H9 (cell line): Measurements from ENCODE around the gene ARHGAP22. TPM values are rescaled to one million over a fixed set of nuclear protein-coding genes. Genes with fewer than 3 reads are reported as not detected.

Experiments
- DNase-seq: peaks from one replicate; pipeline ENCODE4 v3.0.0-alpha.2; 2017
- H2AFZ ChIP-seq: one replicate; pipeline ENCODE4 v1.6.1; 2013; ENCODE audit warnings: mild to moderate bottlenecking, low read length, control low read depth, moderate library complexity
- H2AK5ac ChIP-seq: 2 replicates; pipeline ENCODE4 v1.6.1; 2013; ENCODE audit warnings: low read length, control low read depth, mixed read lengths; ENCODE audit not compliant: insufficient read length
- H2BK120ac ChIP-seq: one replicate; pipeline ENCODE4 v1.6.1; 2013; ENCODE audit warnings: low read depth, mild to moderate bottlenecking, low read length, control low read depth, inconsistent platforms; ENCODE audit not compliant: poor library complexity, severe bottlenecking
- H2BK12ac ChIP-seq: 2 replicates; pipeline ENCODE4 v1.6.1; 2013; ENCODE audit warnings: low read length, control low read depth, mixed read lengths, low read depth; ENCODE audit not compliant: insufficient read length
- H2BK15ac ChIP-seq: 2 replicates; pipeline ENCODE4 v1.6.1; 2013; ENCODE audit warnings: low read depth, low read length, control low read depth
- H2BK20ac ChIP-seq: one replicate; pipeline ENCODE4 v1.6.1; 2013; ENCODE audit warnings: low read depth, mild to moderate bottlenecking, low read length, control low read depth, inconsistent platforms; ENCODE audit not compliant: poor library complexity, severe bottlenecking
- H2BK5ac ChIP-seq: 2 replicates; pipeline ENCODE4 v1.6.1; 2013; ENCODE audit warnings: low read length, control low read depth, mixed read lengths; ENCODE audit not compliant: insufficient read length
- H3K14ac ChIP-seq: 2 replicates; pipeline ENCODE4 v1.6.1; 2013; ENCODE audit warnings: low read length, control low read depth; ENCODE audit not compliant: insufficient read depth
- H3K18ac ChIP-seq: 2 replicates; pipeline ENCODE4 v1.6.1; 2013; ENCODE audit warnings: low read depth, mild to moderate bottlenecking, mixed read lengths, low read length, control low read depth; ENCODE audit not compliant: insufficient read length
- H3K23ac ChIP-seq: 2 replicates; pipeline ENCODE4 v1.6.1; 2013; ENCODE audit warnings: low read length, control low read depth, mixed read lengths, low read depth; ENCODE audit not compliant: insufficient read length
- H3K23me2 ChIP-seq: 2 replicates; pipeline ENCODE4 v1.6.1; 2013; ENCODE audit warnings: low read depth, mild to moderate bottlenecking, mixed read lengths, low read length, control low read depth; ENCODE audit not compliant: insufficient read length, poor library complexity, severe bottlenecking
- H3K27ac ChIP-seq: 2 replicates; pipeline ENCODE4 v1.5.1; 2013; ENCODE audit warnings: low read length, control low read depth, mixed read lengths, low read depth; ENCODE audit not compliant: insufficient read length
- H3K27me3 ChIP-seq: 2 replicates; pipeline ENCODE4 v1.6.1; 2013; ENCODE audit warnings: low read length, control low read depth, inconsistent platforms; ENCODE audit not compliant: insufficient read depth
- H3K4ac ChIP-seq: 2 replicates; pipeline ENCODE4 v1.6.1; 2013; ENCODE audit warnings: low read depth, mild to moderate bottlenecking, control low read depth, inconsistent platforms, low read length, moderate library complexity
- H3K4me1 ChIP-seq: 2 replicates; pipeline ENCODE4 v1.6.1; 2013; ENCODE audit warnings: low read length, control low read depth, inconsistent platforms; ENCODE audit not compliant: insufficient read depth
- H3K4me2 ChIP-seq: 2 replicates; pipeline ENCODE4 v1.6.1; 2013; ENCODE audit warnings: low read length, control low read depth, mixed read lengths; ENCODE audit not compliant: insufficient read length, insufficient read depth
- H3K56ac ChIP-seq: 2 replicates; pipeline ENCODE4 v1.6.1; 2013; ENCODE audit warnings: low read depth, mild to moderate bottlenecking, mixed read lengths, low read length, control low read depth; ENCODE audit not compliant: insufficient read length
- H3K79me1 ChIP-seq: 2 replicates; pipeline ENCODE4 v1.6.1; 2013; ENCODE audit warnings: low read depth, mild to moderate bottlenecking, moderate library complexity, low read length, control low read depth, inconsistent platforms; ENCODE audit not compliant: insufficient read depth, poor library complexity, severe bottlenecking
- H3K79me2 ChIP-seq: 2 replicates; pipeline ENCODE4 v1.6.1; 2013; ENCODE audit warnings: low read length, control low read depth, inconsistent platforms; ENCODE audit not compliant: insufficient read depth
- H3K9ac ChIP-seq: 2 replicates; pipeline ENCODE4 v1.6.1; 2013; ENCODE audit warnings: low read length, control low read depth, mixed read lengths; ENCODE audit not compliant: insufficient read length; ENCODE audit errors: extremely low read depth
- H3K9me3 ChIP-seq: one replicate; pipeline ENCODE4 v1.6.1; 2013; ENCODE audit warnings: low read depth, low read length, inconsistent platforms; ENCODE audit not compliant: control insufficient read depth
- H3T11ph ChIP-seq: one replicate; pipeline ENCODE4 v1.6.1; 2013; ENCODE audit warnings: mild to moderate bottlenecking, low read length, control low read depth, inconsistent platforms
- H4K20me1 ChIP-seq: one replicate; pipeline ENCODE4 v1.6.1; 2013; ENCODE audit not compliant: control insufficient read depth, insufficient read length, insufficient read depth
- H4K5ac ChIP-seq: 2 replicates; pipeline ENCODE4 v1.6.1; 2013; ENCODE audit warnings: low read depth, mild to moderate bottlenecking, mixed read lengths, low read length, control low read depth; ENCODE audit not compliant: insufficient read length
- H4K8ac ChIP-seq: replicated peaks from 2 replicates; pipeline ENCODE4 v1.6.1; 2013; ENCODE audit warnings: low read length, control low read depth, mixed read lengths, low read depth; ENCODE audit not compliant: insufficient read length
- H4K91ac ChIP-seq: 2 replicates; pipeline ENCODE4 v1.6.1; 2013; ENCODE audit warnings: low read depth, mild to moderate bottlenecking, moderate library complexity, mixed read lengths, low read length, control low read depth; ENCODE audit not compliant: insufficient read length
- H3K27ac Mint-ChIP-seq, 3 experiments: 2 replicates in 2 of 3; 3 replicates in 1 of 3; pipeline ENCODE4 v1.8.0; 2020 to 2021; ENCODE audit warnings: mixed read lengths in 3 of 3, mild to moderate bottlenecking in 1 of 3, moderate library complexity in 1 of 3
- H3K27me3 Mint-ChIP-seq: 2 replicates; pipeline ENCODE4 v1.8.0; 2021; ENCODE audit warnings: low read depth, mild to moderate bottlenecking, moderate library complexity, mixed read lengths
- H3K36me3 Mint-ChIP-seq, 3 experiments: 2 replicates in 2 of 3; 3 replicates in 1 of 3; pipeline ENCODE4 v1.8.0; 2020 to 2021; ENCODE audit warnings: low read depth in 3 of 3, mixed read lengths in 3 of 3; ENCODE audit not compliant: insufficient read depth in 1 of 3
- H3K4me1 Mint-ChIP-seq, 2 experiments: 2 replicates each; pipeline ENCODE4 v1.8.0; 2020; ENCODE audit warnings: mixed read lengths in 2 of 2
- H3K4me3 Mint-ChIP-seq, 2 experiments: 2 replicates in 1 of 2; 3 replicates in 1 of 2; pipeline ENCODE4 v1.8.0; 2020 to 2021; ENCODE audit warnings: mild to moderate bottlenecking in 2 of 2, mixed read lengths in 2 of 2, moderate library complexity in 1 of 2
- H3K9me3 Mint-ChIP-seq, 2 experiments: 2 replicates in 1 of 2; 3 replicates in 1 of 2; pipeline ENCODE4 v1.8.0; 2020; ENCODE audit warnings: mild to moderate bottlenecking in 2 of 2, mixed read lengths in 2 of 2, moderate library complexity in 1 of 2
- WGBS: extraction: QIAGEN DNeasy Blood & Tissue Kit; methylation state at CpG from one replicate; pipeline ENCODE4 v1.1.7; 2013; ENCODE audit warnings: missing lambda C conversion rate, low lambda C conversion rate, mixed read lengths; ENCODE audit not compliant: insufficient read length; ENCODE audit errors: extremely low coverage; 5-methylcytosine and 5-hydroxymethylcytosine counted together
- total RNA-seq: library from RNA; stranded (reverse); gene quantifications from 2 replicates; pipeline ENCODE4 v1.2.1, GENCODE V29; 2021
- TF ChIP-seq, protein P1 (sequence below): fragments of 200-600 bp; sonication (generic); conservative IDR thresholded peaks from 3 replicates; pipeline ENCODE4 v1.8.0; 2021; ENCODE audit warnings: antibody characterized with exemption, mild to moderate bottlenecking

ARHGAP22 gene
- total RNA-seq, 1 experiment from 2014 or later: 7.4 TPM

DNA sequence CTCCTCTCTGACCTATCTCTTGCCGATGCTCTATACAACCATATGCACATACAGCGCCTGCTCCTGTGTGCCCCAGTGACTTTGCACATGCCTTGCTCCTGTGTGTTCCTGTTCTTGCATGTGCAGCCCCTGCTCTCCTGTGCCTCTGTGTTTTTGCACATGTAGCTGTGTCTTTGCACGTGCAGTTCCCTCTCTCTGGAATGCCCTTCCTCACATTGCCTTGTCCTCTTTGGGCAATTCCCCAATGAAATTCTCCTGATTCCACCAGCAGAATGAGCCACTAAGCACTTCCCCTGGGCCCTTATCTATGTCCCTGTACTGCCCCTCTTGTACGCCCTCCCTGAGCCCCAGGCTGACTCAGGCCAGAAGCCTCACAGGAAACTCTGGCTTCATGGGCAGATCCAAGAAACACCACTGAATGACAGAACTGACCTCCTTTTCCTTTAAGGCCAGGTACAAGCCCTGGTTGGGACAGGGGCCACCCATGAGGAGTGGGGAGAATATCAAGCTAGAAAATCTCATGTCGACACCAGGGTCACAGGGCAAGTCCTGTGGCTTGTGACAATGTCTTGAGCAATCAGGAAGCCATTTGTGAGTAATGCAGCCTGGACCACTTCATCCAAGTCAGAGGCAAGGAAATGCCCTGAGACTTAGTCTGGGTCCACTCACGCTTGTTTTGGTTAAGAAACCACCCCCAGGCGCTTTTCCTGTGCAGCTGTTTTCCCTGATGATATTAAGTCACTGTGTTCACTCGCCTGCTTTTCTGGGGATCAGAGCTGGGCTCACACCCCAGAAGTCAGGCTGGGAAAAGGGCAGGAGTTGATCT lies 1.9 kb upstream of the ARHGAP22 start:
- no peaks in the 10 kb centered on the region for H3K36me3 Mint-ChIP-seq
- peaks cover 51% of the 10 kb centered on the region for H3K27me3 Mint-ChIP-seq
- Histone ChIP-seq H4K8ac (no peak overlapping the region), H3K18ac (no peak overlapping the region), H3T11ph (no peak overlapping the region), H3K56ac (no peak overlapping the region), H3K27ac (no peak overlapping the region), H3K9ac (no peak overlapping the region), H2BK12ac (no peak overlapping the region), H2AK5ac (no peak overlapping the region), H4K20me1 (no peaks in the 10 kb centered on the region), H2BK20ac (no peak overlapping the region), H2BK15ac (no peak overlapping the region), H4K5ac (no peak overlapping the region), H3K14ac (no peak overlapping the region), H3K79me1 (no peaks in the 10 kb centered on the region), H3K4me2 (no peak overlapping the region), H3K4ac (no peak overlapping the region), H3K27me3 (peaks cover 3% of the 10 kb centered on the region; the same call in 1 of the 2 replicates), H3K23ac (no peak overlapping the region), H2AFZ (no peak overlapping the region), H3K4me1 (0 out of 2 replicates have a peak, but pooled peaks cover 4% of the 10 kb centered on the region), H3K23me2 (peaks cover 5% of the 10 kb centered on the region), H4K91ac (no peak overlapping the region), H3K79me2 (no peaks in the 10 kb centered on the region), H2BK120ac (no peak overlapping the region), H2BK5ac (no peak overlapping the region), H3K9me3 (no peaks in the 10 kb centered on the region)
- no CpG with 5 or more reads among the region's 8 CpGs for WGBS
- peaks cover 31 to 33% of the 10 kb centered on the region in 2 experiments for H3K4me1 Mint-ChIP-seq
- no peak for DNase-seq
- no peak overlapping the region for H3K27ac Mint-ChIP-seq
- no peak overlapping the region for H3K4me3 Mint-ChIP-seq
- TF ChIP-seq, protein P1, sequence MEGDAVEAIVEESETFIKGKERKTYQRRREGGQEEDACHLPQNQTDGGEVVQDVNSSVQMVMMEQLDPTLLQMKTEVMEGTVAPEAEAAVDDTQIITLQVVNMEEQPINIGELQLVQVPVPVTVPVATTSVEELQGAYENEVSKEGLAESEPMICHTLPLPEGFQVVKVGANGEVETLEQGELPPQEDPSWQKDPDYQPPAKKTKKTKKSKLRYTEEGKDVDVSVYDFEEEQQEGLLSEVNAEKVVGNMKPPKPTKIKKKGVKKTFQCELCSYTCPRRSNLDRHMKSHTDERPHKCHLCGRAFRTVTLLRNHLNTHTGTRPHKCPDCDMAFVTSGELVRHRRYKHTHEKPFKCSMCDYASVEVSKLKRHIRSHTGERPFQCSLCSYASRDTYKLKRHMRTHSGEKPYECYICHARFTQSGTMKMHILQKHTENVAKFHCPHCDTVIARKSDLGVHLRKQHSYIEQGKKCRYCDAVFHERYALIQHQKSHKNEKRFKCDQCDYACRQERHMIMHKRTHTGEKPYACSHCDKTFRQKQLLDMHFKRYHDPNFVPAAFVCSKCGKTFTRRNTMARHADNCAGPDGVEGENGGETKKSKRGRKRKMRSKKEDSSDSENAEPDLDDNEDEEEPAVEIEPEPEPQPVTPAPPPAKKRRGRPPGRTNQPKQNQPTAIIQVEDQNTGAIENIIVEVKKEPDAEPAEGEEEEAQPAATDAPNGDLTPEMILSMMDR: no peak
- no peaks in the 10 kb centered on the region for H3K9me3 Mint-ChIP-seq
